HG03064 (cell line): ENCODE results near the gene TMEM86A.
"Not testable (repeated sequence)": the region's sequence is repeated elsewhere in the genome, so short reads cannot be mapped to it uniquely, and the experiment has no call there.

ENCODE experiments used
- ATAC-seq: cut with Tn5 transposase; IDR thresholded peaks from one replicate; pipeline ENCODE4 v1.9.1; 2021; ENCODE audit warnings: low read depth; ENCODE audit not compliant: unreplicated experiment

TMEM86A gene, protein sequence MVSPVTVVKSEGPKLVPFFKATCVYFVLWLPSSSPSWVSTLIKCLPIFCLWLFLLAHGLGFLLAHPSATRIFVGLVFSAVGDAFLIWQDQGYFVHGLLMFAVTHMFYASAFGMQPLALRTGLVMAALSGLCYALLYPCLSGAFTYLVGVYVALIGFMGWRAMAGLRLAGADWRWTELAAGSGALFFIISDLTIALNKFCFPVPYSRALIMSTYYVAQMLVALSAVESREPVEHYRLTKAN

DNA sequence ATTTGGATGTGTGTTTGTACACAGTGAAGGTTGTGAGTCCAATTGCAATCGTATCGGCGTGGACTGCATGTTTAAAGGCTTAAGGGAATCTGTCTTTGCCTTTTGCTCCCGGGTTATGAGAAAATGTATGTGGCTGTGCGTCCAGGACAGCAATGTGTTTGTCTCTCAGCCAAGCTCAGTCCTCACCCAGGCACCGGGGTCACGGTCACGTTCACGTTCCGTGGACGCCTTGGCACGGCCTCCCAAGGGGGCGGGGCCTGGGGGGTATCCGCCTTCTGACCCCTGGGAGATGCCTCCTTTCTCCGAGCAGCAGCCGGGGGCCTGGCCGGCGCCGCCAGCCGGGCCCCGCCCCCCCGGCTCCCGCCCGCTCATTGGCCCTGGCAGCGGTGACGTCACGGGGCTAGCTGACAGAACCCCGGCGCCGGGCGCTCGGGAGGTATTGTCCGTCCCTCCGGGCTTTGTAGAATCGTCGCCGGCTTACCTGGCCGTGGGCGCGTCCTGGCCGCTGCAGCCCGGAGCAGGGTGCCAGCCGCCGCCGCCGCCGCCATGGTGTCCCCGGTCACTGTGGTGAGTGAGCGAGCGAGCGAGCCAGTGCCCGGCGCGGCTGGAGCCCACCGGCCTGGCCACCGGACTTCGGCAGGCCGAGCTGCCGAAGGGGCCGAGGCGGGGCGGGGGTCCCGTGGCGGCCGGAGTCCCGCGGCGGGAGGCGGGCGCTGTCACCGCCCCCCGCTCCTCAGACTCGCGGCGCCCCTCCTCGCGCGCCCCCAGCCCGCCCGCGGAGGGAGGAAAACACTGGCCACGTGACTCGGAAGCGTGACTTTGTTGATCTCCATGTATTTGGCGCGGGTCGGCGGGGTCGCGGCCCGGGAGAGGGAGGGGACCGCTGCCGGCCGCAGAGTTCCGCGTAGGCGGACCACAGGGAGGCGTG, at the start of gene TMEM86A:
TMEM86A (plus strand) TSS at position 439 of the 928 bp plus-strand sequence; CDS start at position 547, 108 bp downstream.
- ATAC-seq, result peak; percentile 90

DNA sequence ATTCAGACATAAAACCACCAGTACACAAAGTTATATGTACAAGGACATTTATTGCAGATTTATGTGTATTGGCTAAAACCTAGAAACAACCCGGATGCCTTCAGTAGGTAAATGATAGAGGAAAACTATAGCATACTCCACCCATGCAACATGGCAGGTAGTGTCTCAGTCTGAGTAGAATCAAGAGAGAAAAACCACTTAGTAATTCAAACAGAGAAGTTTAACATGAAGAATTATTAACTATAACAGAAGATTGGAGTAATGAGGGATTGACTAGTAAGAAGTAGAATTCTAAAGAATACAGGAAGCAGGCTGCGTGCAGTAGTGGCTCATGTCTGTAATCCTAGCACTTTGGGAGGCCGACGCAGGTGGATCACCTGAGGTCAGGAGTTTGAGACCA, 48.2 kb upstream of the TMEM86A start:
- ATAC-seq, result no peak

DNA sequence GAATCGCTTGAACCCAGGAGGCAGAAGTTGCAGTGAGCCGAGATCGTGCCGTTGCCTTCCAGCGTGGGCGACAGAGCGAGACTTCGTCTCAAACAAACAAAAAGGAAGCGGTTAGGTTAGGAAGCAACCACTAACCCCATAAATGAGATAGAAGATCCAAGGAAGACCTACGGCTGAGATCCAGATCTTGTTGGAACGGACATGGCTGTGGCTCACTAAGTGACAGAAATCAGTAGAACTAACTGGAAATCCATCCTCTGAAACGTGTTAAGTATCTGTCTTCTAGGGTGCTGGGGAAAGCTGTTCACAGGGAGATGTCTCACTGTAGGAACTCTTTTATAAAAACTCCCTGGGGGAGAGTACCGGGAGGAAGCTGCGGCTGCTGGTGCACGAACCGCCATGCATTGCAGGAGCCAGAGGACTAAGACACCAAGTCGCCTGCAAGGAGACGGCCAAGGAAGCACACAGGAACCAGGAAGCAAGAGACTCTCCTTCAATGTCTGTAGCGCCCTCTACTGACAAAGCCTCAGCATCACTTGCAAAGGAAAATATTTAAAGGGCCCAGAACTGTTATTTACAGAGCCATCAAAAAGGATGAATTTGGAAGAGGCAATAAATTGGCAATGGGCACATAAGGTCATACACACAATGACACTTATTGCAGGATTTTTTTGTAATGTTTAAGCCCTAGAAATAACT, 47.6 kb upstream of the TMEM86A start:
- no peak for ATAC-seq

DNA sequence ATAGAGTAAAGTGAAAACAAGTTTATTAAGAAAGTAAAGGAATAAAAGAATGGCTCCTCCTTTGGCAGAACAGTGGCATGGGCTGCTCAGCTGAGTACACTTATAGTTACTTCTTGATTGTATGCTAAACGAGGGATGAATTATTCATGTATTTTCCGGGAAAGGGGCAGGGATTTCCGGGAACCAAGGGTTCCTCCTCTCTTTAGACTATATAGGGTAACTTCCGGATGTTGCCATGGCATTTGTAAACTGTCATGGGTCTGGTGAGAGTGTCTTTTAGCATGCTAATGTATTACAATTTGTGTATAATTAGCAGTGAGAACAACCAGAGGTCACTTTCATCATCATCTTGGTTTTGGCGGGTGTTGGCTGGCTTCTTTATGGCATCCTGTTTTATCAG, 40.9 kb upstream of the TMEM86A start:
- ATAC-seq, result no peak

DNA sequence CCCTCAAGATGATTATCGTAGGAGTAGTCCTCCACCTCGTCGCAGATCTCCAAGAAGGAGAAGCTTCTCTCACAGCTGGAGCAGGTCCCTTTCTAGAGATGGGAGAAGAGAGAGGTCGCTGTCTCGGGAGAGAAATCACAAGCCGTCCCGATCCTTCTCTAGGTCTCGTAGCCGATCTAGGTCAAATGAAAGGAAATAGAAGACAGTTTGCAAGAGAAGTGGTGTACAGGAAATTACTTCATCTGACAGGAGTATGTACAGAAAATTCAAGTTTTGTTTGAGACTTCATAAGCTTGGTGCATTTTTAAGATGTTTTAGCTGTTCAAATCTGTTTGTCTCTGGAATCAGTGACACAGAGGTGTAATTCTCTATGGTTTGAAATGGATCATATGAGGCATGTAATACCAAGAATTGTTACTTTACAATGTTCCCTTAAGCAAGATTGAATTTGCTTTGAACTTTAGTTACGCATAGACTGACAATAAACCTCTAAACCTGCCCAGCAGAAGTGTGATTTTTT, 33.2 kb upstream of the TMEM86A start:
- ATAC-seq, result not testable (repeated sequence)

DNA sequence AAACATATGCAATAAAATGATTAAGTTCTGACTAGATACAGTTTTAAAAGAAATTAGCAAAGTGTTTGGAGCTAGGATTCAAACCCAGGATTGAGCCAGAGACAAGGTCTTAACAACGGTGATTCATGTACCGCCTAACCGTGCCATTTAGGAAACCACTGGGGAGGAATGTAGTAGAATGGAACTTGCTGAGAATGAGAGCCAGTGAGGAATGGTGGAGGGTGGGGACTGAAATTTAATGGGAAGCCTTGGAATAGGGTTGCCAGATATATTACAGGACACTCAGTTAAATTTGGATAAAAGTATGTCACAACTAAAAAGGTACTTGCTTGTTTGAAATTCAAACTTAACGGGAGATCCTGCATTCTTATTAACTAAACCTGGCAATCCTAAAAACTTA, 30.4 kb upstream of the TMEM86A start:
- ATAC-seq, result no peak

DNA sequence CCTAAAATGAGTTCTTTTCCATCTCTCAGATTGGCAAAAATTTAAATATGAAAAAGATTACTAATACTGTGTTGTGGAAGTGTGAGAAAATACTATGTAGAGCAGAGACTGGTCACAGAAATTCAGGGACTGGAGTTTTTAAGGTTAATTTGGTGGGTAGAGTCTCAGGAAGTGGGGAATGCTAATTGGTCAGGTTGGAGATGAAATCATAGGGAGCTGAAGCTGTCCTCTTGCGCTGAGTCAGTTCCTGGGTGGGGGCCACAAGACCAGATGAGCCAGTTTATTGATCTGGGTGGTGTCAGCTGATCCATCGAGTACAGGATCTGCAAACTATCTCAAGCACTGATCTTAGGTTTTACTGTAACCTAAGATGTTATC, 29.4 kb upstream of the TMEM86A start:
- no peak for ATAC-seq

DNA sequence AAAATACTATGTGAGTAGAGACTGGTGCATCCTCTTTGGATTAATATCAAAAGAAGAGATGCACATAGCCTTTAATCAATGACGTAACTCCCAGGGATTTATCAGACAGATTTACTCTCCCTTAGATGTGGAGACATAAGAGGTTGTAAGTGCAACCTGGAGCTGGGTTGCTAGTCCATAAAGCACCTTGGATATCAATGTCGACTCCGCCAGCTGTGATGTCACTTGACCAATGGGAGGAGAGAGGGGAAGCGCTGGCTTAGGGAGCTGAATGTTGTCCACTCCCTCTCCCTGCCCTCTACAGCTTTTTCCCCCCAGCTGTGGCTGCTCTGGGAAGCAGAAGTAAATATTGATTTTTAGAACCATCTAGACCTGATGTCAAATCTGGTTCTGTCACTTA, 28.9 kb upstream of the TMEM86A start:
- no peak for ATAC-seq

DNA sequence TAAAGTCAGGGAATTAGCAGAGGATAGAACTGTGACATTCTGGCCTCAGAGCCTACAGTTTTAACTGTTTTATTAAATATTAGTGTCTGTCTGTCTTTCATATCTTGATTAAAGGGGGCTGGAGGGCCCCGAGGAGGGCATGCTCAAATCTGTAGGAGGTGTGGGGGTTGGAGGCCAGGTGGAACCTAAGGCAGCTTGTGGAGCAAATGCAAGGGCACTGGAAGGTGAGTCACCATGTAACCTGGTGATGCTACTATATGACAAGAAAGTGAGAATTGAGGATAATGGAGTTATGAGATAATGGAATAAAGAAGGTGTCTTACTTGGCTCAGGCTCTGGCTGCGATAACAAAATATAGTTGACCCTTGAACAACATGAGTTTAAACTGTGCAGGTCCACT, 27.3 kb upstream of the TMEM86A start:
- no peak for ATAC-seq

DNA sequence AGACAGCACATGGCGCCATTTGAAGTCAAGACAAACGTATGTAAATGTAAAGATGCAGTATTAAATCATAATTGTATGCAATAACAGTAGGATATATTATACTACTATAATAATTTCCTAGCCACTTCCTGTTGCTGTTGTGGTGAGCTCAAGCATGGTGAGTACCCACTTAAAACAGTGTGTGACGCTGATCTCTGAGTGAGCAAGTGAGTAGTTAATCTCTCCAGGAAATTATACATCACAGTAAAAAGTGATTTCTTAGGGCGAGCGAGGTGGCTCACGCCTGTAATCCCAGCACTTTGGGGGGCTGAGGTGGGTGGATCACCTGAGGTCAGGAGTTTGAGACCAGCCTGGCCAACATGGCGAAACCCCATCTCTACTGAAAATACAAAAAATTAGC, 26.4 kb upstream of the TMEM86A start:
- ATAC-seq, result not testable (repeated sequence)

DNA sequence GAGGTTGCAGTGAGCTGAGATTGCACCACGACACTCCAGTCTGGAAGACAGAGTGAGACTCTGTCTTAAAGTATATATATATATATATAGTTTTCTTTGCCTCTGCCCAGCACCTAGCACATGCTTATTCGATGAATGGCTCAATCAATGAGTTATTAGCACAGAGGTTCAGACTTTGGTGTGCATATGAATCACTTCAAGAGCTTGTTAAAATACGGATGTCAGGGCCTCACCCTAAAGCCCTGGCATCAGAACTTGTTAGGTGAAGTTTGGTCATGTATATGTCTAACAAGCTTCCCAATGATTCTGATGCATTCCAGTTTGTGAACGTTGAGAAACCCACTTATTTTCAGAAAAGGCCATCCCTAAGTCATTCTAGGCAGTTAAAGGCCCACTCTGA, 21.8 kb upstream of the TMEM86A start:
- no peak for ATAC-seq

DNA sequence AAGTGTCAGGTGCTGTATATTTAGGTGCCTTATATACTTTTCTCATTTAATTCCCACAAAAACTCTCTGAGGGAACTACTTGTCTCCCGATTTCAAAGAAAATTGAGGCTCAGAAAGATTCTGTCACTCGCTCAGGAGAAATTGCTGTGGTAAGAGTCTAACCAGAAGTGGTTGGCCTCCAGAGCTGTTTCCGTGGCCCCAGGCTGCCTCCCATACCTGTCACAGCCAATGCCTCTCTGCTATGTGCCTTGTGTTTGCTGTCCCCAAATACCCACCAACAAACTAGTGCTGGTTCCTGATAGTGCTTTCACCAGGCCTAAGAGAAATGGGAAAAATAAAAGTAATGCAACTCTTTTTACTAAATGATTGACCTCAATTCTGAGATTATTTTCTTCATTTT, 21.0 kb upstream of the TMEM86A start:
- no peak for ATAC-seq

DNA sequence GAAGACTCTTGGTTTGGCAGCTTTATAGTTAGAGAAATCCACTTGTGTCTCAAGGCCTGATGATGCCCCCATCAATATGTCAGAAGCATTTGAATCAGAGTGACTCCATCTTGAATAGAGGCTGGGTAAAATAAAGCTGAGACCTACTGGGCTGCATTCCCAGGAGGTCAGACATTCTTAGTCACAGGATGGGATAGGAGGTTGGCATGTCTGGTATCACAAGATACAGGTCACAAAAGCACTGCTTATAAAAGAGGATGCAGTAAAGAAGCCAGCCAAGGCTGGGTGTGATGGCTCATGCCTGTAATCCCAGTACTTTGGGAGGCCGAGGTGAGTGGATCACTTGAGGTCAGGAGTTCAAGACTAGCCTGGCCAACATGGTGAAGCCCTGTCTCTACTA, 16.6 kb upstream of the TMEM86A start:
- not testable (repeated sequence) for ATAC-seq

DNA sequence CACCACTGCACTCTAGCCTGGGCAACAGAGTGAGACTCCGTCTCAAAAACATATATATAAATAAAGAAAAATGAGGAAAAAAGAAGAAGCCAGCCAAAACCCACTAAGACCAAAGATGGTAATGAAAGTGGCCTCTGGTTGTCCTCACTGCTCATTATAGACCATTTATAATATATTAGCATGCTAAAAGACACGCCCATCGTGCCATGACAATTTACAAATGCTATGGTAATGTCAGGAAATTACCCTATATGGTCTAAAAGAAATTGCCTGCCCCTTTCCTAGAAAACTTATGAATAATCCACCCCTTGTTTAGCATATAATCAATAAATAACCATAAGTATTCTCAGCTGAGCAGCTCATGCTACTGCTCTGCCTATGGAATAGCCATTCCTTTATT, 16.1 kb upstream of the TMEM86A start:
- no peak for ATAC-seq

DNA sequence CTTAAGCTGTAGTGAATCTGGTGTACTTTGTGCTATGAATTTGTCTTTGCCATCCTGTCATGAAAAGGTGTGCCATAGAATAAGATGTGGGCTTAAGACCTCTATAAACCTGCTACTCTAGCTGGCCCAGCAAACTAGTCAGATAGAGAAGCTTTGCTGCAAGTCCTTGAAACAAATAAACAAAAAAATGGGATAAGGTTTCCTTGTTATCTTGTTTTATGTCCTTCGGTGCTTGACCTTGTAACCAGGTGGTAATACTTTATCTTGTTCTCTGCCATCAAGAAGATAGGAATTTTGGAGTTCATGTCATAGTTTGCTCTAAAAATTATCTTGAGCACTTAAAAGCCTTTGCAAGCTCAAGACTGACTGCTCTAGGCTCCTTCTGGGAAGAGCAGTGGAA, 14.3 kb upstream of the TMEM86A start:
- ATAC-seq, result no peak

DNA sequence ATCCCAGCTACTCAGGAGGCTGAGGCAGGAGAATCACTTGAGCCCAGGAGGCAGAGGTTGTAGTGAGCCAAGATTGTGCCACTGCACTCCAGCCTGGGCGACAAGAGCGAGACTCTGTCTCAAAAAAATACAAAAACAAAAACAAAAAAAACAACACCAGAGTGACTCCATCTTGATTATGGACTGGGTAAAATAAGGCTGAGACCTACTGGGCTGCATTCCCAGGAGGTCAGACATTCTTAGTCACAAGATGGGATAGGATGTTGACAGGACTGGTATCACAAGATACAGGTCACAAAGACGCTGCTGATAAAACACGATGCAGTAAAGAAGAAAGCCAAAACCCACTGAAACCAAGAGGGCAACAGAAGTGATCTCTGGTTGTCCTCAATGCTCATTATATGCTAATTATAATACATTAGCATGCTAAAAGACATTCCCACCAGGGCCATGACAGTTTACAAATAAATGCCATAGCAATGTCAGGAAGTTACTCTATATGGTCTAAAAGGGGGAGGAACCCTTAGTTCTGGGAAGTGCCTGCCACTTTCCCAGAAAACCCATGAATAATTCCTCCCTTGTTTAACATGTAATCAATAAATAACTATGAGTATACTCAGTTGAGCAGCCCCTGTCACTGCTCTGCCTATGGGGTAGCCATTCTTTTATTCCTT, 7.0 kb upstream of the TMEM86A start:
- ATAC-seq, result not testable (repeated sequence)

DNA sequence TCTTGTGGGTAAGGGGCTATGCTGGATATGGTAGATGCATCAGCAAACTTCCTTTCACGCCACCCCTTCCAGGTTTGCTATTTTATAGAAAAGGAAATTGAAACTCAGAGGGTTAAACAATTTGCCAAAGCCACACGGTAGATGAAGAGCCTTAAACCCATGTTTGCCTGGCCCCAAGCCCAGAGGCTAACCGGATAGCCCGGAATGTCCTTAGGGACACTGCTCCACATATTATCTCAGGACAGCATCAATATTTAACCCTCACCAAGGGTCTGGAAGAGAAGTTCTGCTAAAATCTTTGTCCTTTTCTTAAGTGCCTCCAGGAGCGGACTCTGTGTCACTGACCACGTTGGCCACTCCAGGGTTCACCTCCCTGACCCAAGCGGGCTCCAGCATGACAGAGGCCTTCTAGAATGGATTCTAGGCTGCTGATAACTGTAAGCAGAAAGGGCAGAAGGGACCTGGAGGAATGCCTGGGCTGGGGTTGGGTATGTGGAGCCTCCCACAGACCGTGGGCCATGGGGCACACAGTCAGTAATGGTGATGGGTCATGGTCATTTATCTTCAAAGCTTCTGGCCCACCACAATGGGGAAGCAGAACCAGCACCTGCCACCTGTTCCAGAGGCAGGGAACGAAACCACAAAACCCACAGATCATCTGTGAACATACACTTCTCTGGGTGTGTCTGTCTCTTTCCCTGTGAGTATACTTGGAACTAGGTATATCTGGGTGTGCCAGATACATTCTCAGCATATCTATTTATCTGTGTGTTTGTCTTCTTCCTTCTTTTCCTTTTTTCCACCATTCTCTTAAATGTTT, 5.4 kb upstream of the TMEM86A start:
- no peak for ATAC-seq

DNA sequence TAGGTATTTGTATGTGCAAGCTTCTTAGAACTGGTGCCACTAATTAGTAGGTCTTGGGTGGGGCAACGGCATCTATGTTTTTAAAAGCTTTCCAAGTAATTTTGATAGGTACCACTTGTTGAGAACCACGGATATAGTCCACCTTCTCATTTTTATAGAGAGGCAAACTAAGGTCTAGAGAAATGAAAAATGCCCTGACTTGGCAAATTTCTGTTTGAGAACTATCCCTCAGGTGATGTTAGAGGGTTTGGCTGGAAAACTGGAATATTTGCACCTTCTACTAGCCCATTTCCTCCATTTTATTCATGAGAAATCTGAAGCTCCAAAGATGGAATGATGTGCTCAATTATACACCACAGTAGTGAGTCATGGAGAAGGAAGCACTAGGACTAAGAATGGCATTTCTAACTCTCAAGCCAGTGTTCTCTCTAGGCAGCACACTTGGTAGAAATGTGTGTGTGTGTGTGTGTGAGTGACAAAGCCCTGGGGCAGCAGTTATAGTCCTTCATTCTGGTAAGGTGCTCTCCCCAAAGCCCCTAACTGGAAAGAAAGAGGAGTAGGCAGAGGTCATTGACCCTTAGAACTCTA, 1.8 kb upstream of the TMEM86A start:
- ATAC-seq, result no peak

DNA sequence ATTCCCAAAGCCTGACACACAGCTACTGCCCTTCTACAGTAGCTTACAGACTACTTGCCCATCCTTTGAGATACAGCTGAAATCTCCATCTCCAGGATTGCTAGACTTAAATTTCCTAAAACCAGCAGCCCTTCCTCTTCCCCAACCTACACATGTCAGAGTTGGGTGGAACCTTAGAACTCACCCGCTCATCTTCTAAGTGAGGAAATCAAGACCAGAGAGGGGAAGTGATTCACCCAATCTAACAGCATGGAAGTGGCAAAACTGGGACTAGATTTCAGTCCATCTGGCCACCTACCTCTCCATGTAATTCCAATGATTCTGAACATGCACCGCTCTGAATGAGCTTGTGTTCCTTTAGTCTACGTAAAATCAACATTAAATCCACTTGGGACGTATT, 1.0 kb upstream of the TMEM86A start:
- no peak for ATAC-seq

DNA sequence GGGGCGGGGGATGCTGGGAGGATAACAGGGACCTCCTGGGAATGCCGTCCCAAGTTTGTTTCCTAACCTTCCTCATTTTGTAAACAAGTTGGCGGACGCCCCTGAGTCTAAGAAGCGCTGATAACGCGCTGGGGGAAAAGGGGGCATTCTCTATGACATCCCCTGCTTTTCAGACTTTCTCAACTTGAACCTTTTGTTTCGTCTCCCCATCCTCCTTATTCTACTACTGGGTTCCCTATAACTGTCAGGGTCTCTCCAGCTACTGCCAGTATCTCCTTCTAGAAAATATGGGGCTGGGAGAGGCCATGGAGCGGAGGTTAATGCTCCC, 654 bp downstream of the TMEM86A start:
- no peak for ATAC-seq
